Endothelial cell of umbilical vein (primary cell): Measurements from ENCODE around the gene DUSP28. TPM values are rescaled to one million over a fixed set of nuclear protein-coding genes. Genes with fewer than 3 reads are reported as not detected.

Experiments
- BruUV-seq: library from RNA; stranded (reverse); fragments of 400-500 nt; replicated peaks from 2 replicates; lab custom pipeline; 2021; lab: Mats Ljungman, UMichigan
- CTCF ChIA-PET: fragments of 300-600, 350-600 bp; sonication (Branson Sonifier 250); formaldehyde crosslinking; loops from one replicate; lab custom pipeline; 2021; ENCODE audit warnings: antibody characterized with exemption, inconsistent platforms; lab: Charles Lee
- POLR2A ChIA-PET: fragments of 300-600, 350-600 bp; sonication (Branson Sonifier 250); formaldehyde crosslinking; loops from one replicate; lab custom pipeline; 2021; ENCODE audit warnings: antibody characterized with exemption, inconsistent platforms; lab: Charles Lee
- DNase-seq: peaks from one replicate; pipeline ENCODE4 v3.0.0-alpha.2; 2011; ENCODE audit warnings: low read depth, low spot score
- FAIRE-seq: peaks from 2 replicates; lab custom pipeline; 2011; peaks lifted over from hg19 to GRCh38; lab: Jason Lieb, UNC
- H2AFZ ChIP-seq: 2 replicates; pipeline ENCODE4 v1.6.0; 2012; ENCODE audit warnings: low read depth, low read length, control low read depth, inconsistent platforms
- H3K27ac ChIP-seq: 2 replicates; pipeline ENCODE4 v1.5.1; 2011; ENCODE audit warnings: low read depth, mild to moderate bottlenecking, control low read depth, low read length, moderate library complexity; ENCODE audit not compliant: insufficient read depth
- H3K27me3 ChIP-seq, 2 experiments: 2 replicates each; pipeline versions ENCODE4 v1.6.0 to v1.6.1; 2011; ENCODE audit warnings: low read length in 2 of 2, mixed read lengths in 1 of 2; ENCODE audit not compliant: control insufficient read depth in 2 of 2, insufficient read depth in 2 of 2
- H3K36me3 ChIP-seq, 2 experiments: 2 replicates in 1 of 2; 3 replicates in 1 of 2; pipeline ENCODE4 v1.5.1; 2011; ENCODE audit warnings: low read length in 2 of 2, mild to moderate bottlenecking in 1 of 2, moderate library complexity in 1 of 2; ENCODE audit not compliant: control insufficient read depth in 2 of 2, insufficient read depth in 2 of 2; ENCODE audit errors: extremely low read depth in 1 of 2
- H3K4me1 ChIP-seq: 3 replicates; pipeline ENCODE4 v1.5.1; 2011; ENCODE audit warnings: mild to moderate bottlenecking, low read length; ENCODE audit not compliant: control insufficient read depth, insufficient read depth; ENCODE audit errors: extremely low read depth
- H3K4me2 ChIP-seq: 2 replicates; pipeline ENCODE4 v1.6.1; 2011; ENCODE audit warnings: low read length, control low read depth, mixed read lengths; ENCODE audit not compliant: insufficient read depth
- H3K4me3 ChIP-seq, 3 experiments: fragments of 200-600 bp in 1 of 3; sonication (generic), shearing (Covaris generic) in 1 of 3; replicated peaks in 1 of 3; 2 replicates each; pipeline ENCODE4 v1.5.1; 2011 to 2016; ENCODE audit warnings: control low read depth in 3 of 3, low read length in 3 of 3, mild to moderate bottlenecking in 2 of 3, inconsistent platforms in 1 of 3, low read depth in 1 of 3, moderate library complexity in 1 of 3; ENCODE audit not compliant: insufficient read depth in 1 of 3
- H3K79me2 ChIP-seq: 2 replicates; pipeline ENCODE4 v1.6.0; 2012; ENCODE audit warnings: low read length, inconsistent platforms; ENCODE audit not compliant: control insufficient read depth, insufficient read depth
- H3K9ac ChIP-seq: replicated peaks from 2 replicates; pipeline ENCODE3; 2011; ENCODE audit warnings: low read length, control low read depth; ENCODE audit not compliant: insufficient read depth; ENCODE audit errors: extremely low read depth
- H3K9me1 ChIP-seq: replicated peaks from 3 replicates; pipeline ENCODE4 v1.6.0; 2011; ENCODE audit warnings: mild to moderate bottlenecking, low read length; ENCODE audit not compliant: control insufficient read depth, insufficient read depth; ENCODE audit errors: extremely low read depth
- H3K9me3 ChIP-seq: replicated peaks from 2 replicates; pipeline ENCODE4 v1.5.1; 2012; ENCODE audit warnings: low read length, inconsistent platforms; ENCODE audit not compliant: control insufficient read depth, insufficient read depth
- H4K20me1 ChIP-seq: replicated peaks from 2 replicates; pipeline ENCODE3; 2011; ENCODE audit warnings: mild to moderate bottlenecking, low read length; ENCODE audit not compliant: control insufficient read depth, insufficient read depth; ENCODE audit errors: extremely low read depth
- CTCF ChIP-seq, 2 donors: IDR thresholded peaks; 1 replicate in 1 of 2; 2 replicates in 1 of 2; pipeline ENCODE4 v1.5.1; 2011; ENCODE audit warnings: low read length in 2 of 2, mild to moderate bottlenecking in 2 of 2, moderate library complexity in 2 of 2, control low read depth in 1 of 2, inconsistent platforms in 1 of 2, low read depth in 1 of 2; ENCODE audit not compliant: insufficient read depth in 1 of 2; ENCODE audit errors: extremely low read depth in 1 of 2
- EZH2 ChIP-seq: IDR thresholded peaks from 2 replicates; pipeline ENCODE4 v1.6.1; 2012; ENCODE audit warnings: borderline replicate concordance, low read depth, mild to moderate bottlenecking, moderate library complexity, low read length, inconsistent platforms; ENCODE audit not compliant: severe bottlenecking
- FOS ChIP-seq: IDR thresholded peaks from 2 replicates; pipeline ENCODE4 v1.6.1; 2011; ENCODE audit warnings: mild to moderate bottlenecking, low read length, moderate library complexity, borderline replicate concordance; ENCODE audit not compliant: insufficient read depth
- GATA2 ChIP-seq: IDR thresholded peaks from 2 replicates; pipeline ENCODE4 v1.7.0; 2011; ENCODE audit warnings: low read depth, mild to moderate bottlenecking, moderate library complexity, mixed read lengths, low read length; ENCODE audit not compliant: insufficient read length, insufficient read depth
- JUN ChIP-seq: IDR thresholded peaks from 2 replicates; pipeline ENCODE4 v1.6.1; 2011; ENCODE audit warnings: borderline replicate concordance, low read depth; ENCODE audit not compliant: insufficient read length, insufficient read depth
- MYC ChIP-seq: IDR thresholded peaks from one replicate; pipeline ENCODE4 v1.6.1; 2011; ENCODE audit warnings: mild to moderate bottlenecking, low read depth, low read length
- POLR2A ChIP-seq: IDR thresholded peaks from 2 replicates; pipeline ENCODE4 v1.6.1; 2012; ENCODE audit warnings: low read depth, mild to moderate bottlenecking, control low read depth, low read length
- POLR2AphosphoS5 ChIP-seq: IDR thresholded peaks from 2 replicates; pipeline ENCODE4 v1.6.1; 2012; ENCODE audit warnings: low read depth, mild to moderate bottlenecking, control low read depth, low read length, moderate library complexity; ENCODE audit not compliant: insufficient read depth
- dilution Hi-C: fragments of 300-500 bp; cut with MboI; formaldehyde crosslinking; loops from one replicate; pipeline ENCODE4 v1.15.0; 2019; ENCODE audit warnings: low sequenced_read_pairs; ENCODE audit not compliant: extremely low pct_ligation_motif_present
- intact Hi-C: fragments of 100-400 bp; cut with micrococcal nuclease; formaldehyde crosslinking; loops from one replicate; pipeline ENCODE4 v1.10.0; 2022
- polyA plus RNA-seq, 4 experiments: library from polyadenylated mRNA; depleted of rRNA in 3 of 4; stranded (reverse) in 3 of 4; unstranded in 1 of 4; fragments of >200 nt; gene quantifications; 2 replicates each; pipeline versions ENCODE4 v1.2.1 to v1.2.3, GENCODE V29; 2011 to 2012; ENCODE audit warnings: missing spikeins in 1 of 4
- total RNA-seq: library from RNA; stranded (reverse); gene quantifications from 2 replicates; pipeline ENCODE4 v1.2.3, GENCODE V29; 2021
- TF ChIP-seq, protein P1 (sequence below): IDR thresholded peaks from 2 replicates; pipeline ENCODE4 v1.6.1; 2011; ENCODE audit not compliant: insufficient read depth, insufficient read length

Gene DUSP28
- total and polyA plus RNA-seq, 2 donors (not counting 3 experiments of a cell fraction or from before 2014, with no cell fraction given) = 2.2 to 4.3 TPM

DNA sequence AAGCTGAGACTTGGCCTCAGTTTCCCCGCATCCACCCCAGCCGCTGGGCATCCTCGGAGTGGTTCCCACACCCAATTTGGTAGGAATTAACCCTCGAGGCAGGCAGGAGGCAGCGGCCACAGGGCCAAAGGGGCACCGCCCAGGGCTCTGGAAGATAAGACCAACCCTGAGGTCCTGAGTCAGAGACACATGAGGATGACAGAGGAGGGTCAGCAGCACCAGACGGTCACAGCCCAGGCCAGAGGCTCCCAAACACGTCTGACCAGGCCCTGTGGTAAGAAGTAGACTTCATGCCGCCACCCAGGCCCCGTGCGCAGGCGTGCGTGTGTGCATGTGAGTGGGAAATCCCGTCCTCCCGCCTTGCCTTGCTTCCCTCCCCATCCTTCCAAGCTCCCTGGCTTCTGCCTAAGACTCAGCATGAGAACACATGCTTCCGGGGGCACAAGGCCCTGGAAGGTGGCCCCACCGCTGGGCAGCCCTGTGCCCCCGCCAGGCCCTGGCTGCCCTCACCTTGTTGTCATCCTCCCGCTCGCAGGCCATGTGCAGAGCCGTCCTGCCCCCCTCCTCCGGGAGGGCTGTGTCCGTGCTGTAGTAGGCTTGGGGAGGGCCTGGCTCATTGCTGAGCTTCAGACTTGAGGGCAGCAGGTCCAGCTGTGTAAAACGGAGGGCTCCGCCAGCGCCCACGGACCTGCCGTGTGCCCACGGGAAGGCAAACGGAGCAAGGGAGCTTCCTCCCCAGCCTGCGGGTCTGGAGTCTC is 48.6 kb upstream of the DUSP28 start:
- H3K36me3 ChIP-seq = no peaks in the 10 kb centered on the region
- CTCF ChIA-PET = interaction anchor here (5.0 kb wide), 1 partner anchor 329 kb away, joined by 78 read pairs; no protein-coding TSS in a partner anchor
- intact Hi-C loops = loop anchor here (5.0 kb wide), 1 partner anchor 196 kb away; no protein-coding TSS in a partner anchor

More for the DNA sequence above, 48.6 kb upstream of the DUSP28 start:
- H3K9me3 ChIP-seq = no peaks in the 10 kb centered on the region
- H3K9me1 ChIP-seq = no peaks in the 10 kb centered on the region
- H3K27ac ChIP-seq = no peak overlapping the region
- DNase-seq (no peak), FAIRE-seq (no peak)
- no peak overlapping the region for H2AFZ ChIP-seq
- H3K4me1 ChIP-seq = no peaks in the 10 kb centered on the region
- no TSS peak for BruUV-seq
- TF ChIP-seq, protein P1, sequence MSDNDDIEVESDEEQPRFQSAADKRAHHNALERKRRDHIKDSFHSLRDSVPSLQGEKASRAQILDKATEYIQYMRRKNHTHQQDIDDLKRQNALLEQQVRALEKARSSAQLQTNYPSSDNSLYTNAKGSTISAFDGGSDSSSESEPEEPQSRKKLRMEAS = no peak
- TF ChIP-seq JUN (no peak), CTCF (IDR thresholded peaks at IDR 0.05; ENCODE audit: extremely low read depth in 1 of 2, insufficient read depth in 1 of 2, low read depth in 1 of 2, low read length in 2 of 2) (no peak), GATA2 (no peak), POLR2A (no peak), EZH2 (no peak), POLR2AphosphoS5 (no peak), FOS (no peak), MYC (no peak)
- dilution Hi-C loops = no loop called here
- no peak overlapping the region for H3K9ac ChIP-seq
- H3K4me3 ChIP-seq = no peak overlapping the region
- H4K20me1 ChIP-seq = no peaks in the 10 kb centered on the region
- POLR2A ChIA-PET = no interaction called here
- H3K79me2 ChIP-seq = no peaks in the 10 kb centered on the region
- H3K4me2 ChIP-seq = no peak overlapping the region
- H3K27me3 ChIP-seq = no peaks in the 10 kb centered on the region
